Measurements from ENCODE around the gene SLC40A1. TPM values are rescaled to one million over a fixed set of nuclear protein-coding genes. Genes with fewer than 3 reads are reported as not detected.

The SLC40A1 gene
- total and polyA plus RNA-seq, 2 of the 13 experiments (the other 11 are each of a cell fraction or from before 2014, with no cell fraction given): 10.6 to 24.9 TPM

DNA sequence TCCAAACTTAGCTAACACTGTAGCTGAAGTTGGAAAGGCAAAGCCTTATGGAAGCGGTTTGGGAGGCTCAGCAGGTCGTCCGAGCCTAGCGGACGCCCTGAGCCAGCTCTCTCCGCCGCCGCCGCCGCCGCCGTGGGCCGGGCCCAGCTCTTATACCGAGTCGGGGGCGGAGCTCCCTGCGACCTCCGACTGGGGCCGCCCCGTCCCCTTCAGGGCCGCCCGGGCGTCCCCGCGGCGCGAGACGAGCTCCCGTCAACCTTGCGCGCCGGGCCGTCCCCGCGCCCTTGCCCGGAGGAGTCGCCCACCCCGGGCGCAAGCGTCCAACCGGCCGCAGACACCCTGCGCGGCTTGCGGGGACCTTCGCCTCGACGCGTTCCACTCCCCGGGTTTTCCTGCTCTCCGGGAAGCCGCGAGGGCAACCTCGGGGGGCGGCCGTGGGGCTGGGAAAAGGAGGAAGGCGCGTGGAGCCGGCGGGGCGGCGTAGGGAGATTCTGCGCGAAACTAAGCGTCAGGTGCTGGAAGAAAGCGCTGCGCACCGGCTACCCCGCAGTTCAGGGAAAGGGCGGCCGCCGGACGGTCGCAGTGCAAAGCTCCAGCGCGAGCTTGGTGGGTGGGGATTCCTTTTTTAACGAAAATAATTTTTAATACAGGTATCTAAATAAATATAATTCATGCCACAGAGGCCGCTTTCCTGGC lies at the start of gene SLC40A1 (continued):
- TF ChIP-seq, protein P1, sequence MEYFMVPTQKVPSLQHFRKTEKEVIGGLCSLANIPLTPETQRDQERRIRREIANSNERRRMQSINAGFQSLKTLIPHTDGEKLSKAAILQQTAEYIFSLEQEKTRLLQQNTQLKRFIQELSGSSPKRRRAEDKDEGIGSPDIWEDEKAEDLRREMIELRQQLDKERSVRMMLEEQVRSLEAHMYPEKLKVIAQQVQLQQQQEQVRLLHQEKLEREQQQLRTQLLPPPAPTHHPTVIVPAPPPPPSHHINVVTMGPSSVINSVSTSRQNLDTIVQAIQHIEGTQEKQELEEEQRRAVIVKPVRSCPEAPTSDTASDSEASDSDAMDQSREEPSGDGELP (IDR thresholded peaks at IDR 0.05; ENCODE audit: borderline replicate concordance, low read depth): no peak; the same call in 1 of the 2 replicates
- TF ChIP-seq, protein P2, sequence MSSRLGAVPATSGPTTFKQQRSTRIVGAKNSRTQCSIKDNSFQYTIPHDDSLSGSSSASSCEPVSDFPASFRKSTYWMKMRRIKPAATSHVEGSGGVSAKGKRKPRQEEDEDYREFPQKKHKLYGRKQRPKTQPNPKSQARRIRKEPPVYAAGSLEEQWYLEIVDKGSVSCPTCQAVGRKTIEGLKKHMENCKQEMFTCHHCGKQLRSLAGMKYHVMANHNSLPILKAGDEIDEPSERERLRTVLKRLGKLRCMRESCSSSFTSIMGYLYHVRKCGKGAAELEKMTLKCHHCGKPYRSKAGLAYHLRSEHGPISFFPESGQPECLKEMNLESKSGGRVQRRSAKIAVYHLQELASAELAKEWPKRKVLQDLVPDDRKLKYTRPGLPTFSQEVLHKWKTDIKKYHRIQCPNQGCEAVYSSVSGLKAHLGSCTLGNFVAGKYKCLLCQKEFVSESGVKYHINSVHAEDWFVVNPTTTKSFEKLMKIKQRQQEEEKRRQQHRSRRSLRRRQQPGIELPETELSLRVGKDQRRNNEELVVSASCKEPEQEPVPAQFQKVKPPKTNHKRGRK (CRISPR knock-in tag; IDR thresholded peaks at IDR 0.05): no peak
- TF ChIP-seq ZBTB20 (CRISPR knock-in tag; IDR thresholded peaks at IDR 0.05; ENCODE audit: borderline replicate concordance, low read depth) (peak; percentile 11; the same call in 1 of the 2 replicates), ZFP37 (CRISPR knock-in tag; IDR thresholded peaks at IDR 0.05; ENCODE audit: borderline replicate concordance) (no peak), JUNB (CRISPR knock-in tag; IDR thresholded peaks at IDR 0.05; ENCODE audit: borderline replicate concordance) (no peak), ZNF225 (CRISPR knock-in tag; IDR thresholded peaks at IDR 0.05) (peak; percentile 87), MXI1 (IDR thresholded peaks at IDR 0.05; ENCODE audit: borderline replicate concordance, low read depth, low read length) (no peak), ZNF776 (CRISPR knock-in tag; IDR thresholded peaks at IDR 0.05) (peak; percentile 73; the same call in 1 of the 2 replicates), TBP (CRISPR knock-in tag; IDR thresholded peaks at IDR 0.05) (no peak), HOXA9 (CRISPR knock-in tag; IDR thresholded peaks at IDR 0.05; ENCODE audit: borderline replicate concordance) (no peak), NPAS2 (CRISPR knock-in tag; IDR thresholded peaks at IDR 0.05; ENCODE audit: borderline replicate concordance) (no peak), ZBTB26 (CRISPR knock-in tag; IDR thresholded peaks at IDR 0.05; ENCODE audit: borderline replicate concordance) (no peak), ATM (IDR thresholded peaks at IDR 0.05; ENCODE audit: borderline replicate concordance) (no peak), ZNF451 (CRISPR knock-in tag; IDR thresholded peaks at IDR 0.05) (no peak; the same call in 1 of the 2 replicates), RBAK (CRISPR knock-in tag; IDR thresholded peaks at IDR 0.05) (no peak; the same call in 1 of the 2 replicates), NFKB2 (CRISPR knock-in tag; IDR thresholded peaks at IDR 0.05; ENCODE audit: borderline replicate concordance) (peak; percentile 82), IRF1 (CRISPR knock-in tag; IDR thresholded peaks at IDR 0.05; ENCODE audit: low read depth) (no peak), YY1 (IDR thresholded peaks at IDR 0.05; ENCODE audit: insufficient read depth, insufficient replicate concordance, low read depth, low read length) (peak; percentile 84), NR2F6 (IDR thresholded peaks at IDR 0.05) (no peak), NR2F6 (CRISPR knock-in tag; IDR thresholded peaks at IDR 0.05) (no peak), ZNF335 (CRISPR knock-in tag; IDR thresholded peaks at IDR 0.05) (peak; percentile 39; the same call in 1 of the 2 replicates), ZNF460 (CRISPR knock-in tag; IDR thresholded peaks at IDR 0.05; ENCODE audit: borderline replicate concordance) (no peak), ZNF580 (CRISPR knock-in tag; IDR thresholded peaks at IDR 0.05; ENCODE audit: borderline replicate concordance, low read depth) (peak; percentile 43), TMF1 (CRISPR knock-in tag; IDR thresholded peaks at IDR 0.05; ENCODE audit: low read depth) (peak; percentile 66; the same call in 1 of the 2 replicates), FOXK1 (CRISPR knock-in tag; IDR thresholded peaks at IDR 0.05; ENCODE audit: borderline replicate concordance, low read depth) (peak; percentile 21; the same call in 1 of the 2 replicates)
- TF ChIP-seq, protein P3, sequence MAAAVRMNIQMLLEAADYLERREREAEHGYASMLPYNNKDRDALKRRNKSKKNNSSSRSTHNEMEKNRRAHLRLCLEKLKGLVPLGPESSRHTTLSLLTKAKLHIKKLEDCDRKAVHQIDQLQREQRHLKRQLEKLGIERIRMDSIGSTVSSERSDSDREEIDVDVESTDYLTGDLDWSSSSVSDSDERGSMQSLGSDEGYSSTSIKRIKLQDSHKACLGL (CRISPR knock-in tag; IDR thresholded peaks at IDR 0.05): peak; percentile 63; the same call in 1 of the 2 replicates
